Ascending aorta (tissue), 2 donors: ENCODE data around the gene UQCR10. TPM values are rescaled to one million over a fixed set of nuclear protein-coding genes. Genes with fewer than 3 reads are reported as not detected.

Experiments
- DNase-seq, 2 donors: peaks; one replicate each; pipeline ENCODE4 v3.0.0-alpha.2; 2019; ENCODE audit warnings: low spot score in 2 of 2
- H3K27ac ChIP-seq, 2 donors: fragments of 200-600 bp; sonication (generic); one replicate each; pipeline ENCODE4 v1.5.1; 2016 to 2017; ENCODE audit warnings: mild to moderate bottlenecking in 1 of 2
- H3K27me3 ChIP-seq: fragments of 200-600 bp; sonication (generic); one replicate; pipeline ENCODE4 v1.5.1; 2017
- H3K36me3 ChIP-seq, 2 donors: fragments of 200-600 bp; sonication (generic); one replicate each; pipeline ENCODE4 v1.5.1; 2016
- H3K4me1 ChIP-seq, 2 donors: fragments of 200-600 bp; sonication (generic); one replicate each; pipeline ENCODE4 v1.5.1; 2016 to 2017; ENCODE audit warnings: mild to moderate bottlenecking in 1 of 2
- H3K4me3 ChIP-seq, 2 donors: fragments of 200-600 bp; sonication (generic); one replicate each; pipeline ENCODE4 v1.5.1; 2016 to 2017; ENCODE audit warnings: mild to moderate bottlenecking in 1 of 2
- H3K9me3 ChIP-seq, 2 donors: fragments of 200-600 bp; sonication (generic); one replicate each; pipeline ENCODE4 v1.5.1; 2016
- CTCF ChIP-seq, 3 experiments: fragments of 200-600 bp in 2 of 3; fragments of 450-650 bp in 1 of 3; sonication (generic) in 2 of 3; IDR thresholded peaks; one replicate each; pipeline ENCODE4 v1.5.1; 2016 to 2019; ENCODE audit warnings: antibody characterized with exemption in 3 of 3, mild to moderate bottlenecking in 1 of 3, moderate library complexity in 1 of 3
- intact Hi-C: fragments of 100-400 bp; cut with DNase I; formaldehyde crosslinking; loops from one replicate; pipeline ENCODE4 v1.15.1; 2023
- total RNA-seq: library from RNA; depleted of rRNA; stranded (reverse); fragments of >200 nt; gene quantifications from one replicate; pipeline ENCODE4 v1.1.0, GENCODE V29; 2016

Gene UQCR10
- total RNA-seq, 1 donor from 2014 or later, result 66.8 TPM

DNA sequence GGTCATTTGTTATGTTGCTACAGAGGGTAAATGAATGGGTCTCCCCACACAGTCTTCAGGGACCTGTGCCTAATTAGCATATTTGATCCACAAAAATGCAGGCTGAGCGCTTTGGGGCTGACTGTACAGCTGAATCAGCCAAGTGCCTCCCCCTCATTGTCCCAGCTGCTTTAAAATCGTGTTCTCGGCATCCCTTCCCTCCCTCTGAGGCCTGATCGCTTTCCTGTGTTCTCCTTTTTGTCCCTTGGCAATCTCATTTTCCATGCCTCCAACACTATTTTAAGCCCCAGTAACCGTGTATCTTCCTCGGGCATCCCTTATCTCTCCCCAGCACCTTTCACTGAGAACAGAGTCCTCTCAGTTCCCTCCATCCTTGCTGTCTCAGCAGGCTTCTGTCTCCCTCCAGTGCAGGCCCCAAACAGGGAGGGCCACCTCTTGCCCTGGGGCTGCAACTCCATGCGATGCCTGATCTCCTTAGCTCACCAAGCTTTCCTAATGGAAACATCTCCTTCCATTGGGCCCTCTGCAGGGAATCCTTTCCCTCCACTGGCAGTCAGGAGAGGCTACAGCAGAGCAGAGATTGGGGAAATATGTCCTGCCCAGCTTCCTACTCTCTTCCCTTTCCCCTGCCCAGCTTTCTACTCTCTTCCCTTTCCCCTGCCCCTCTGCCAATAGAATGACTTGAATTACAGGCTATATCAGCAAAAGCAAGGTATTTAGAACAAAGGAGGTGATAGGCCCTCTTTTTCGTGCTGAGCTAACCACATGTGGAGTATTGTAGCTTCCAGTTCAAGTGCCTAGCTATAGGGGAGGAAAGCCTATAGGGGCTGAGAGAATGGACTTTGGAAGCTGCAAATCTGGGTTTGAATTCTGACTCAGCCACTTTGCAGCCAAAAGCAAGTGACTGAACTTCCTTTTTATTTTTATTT lies 13.8 kb downstream of the UQCR10 start:
- Histone ChIP-seq H3K27me3 (no peaks in the 10 kb centered on the region), H3K9me3 (no peaks in the 10 kb centered on the region), H3K4me1 (peaks cover 3 to 6% of the 10 kb centered on the region in 2 donors), H3K36me3 (no peaks in the 10 kb centered on the region), H3K4me3 (no peak overlapping the region), H3K27ac (peak overlapping the region; percentile 31 to 44)
- intact Hi-C loops, result no loop called here
- no peak for TF ChIP-seq CTCF (IDR thresholded peaks at IDR 0.05)
- DNase-seq, result no peak

GRCh38 chr22:29782061-29782845 lies 15.1 kb downstream of the UQCR10 start:
- peaks cover 3 to 6% of the 10 kb centered on the region in 2 donors for H3K4me1 ChIP-seq
- no peak overlapping the region for H3K4me3 ChIP-seq
- TF ChIP-seq CTCF (IDR thresholded peaks at IDR 0.05), result no peak
- no peaks in the 10 kb centered on the region for H3K9me3 ChIP-seq
- intact Hi-C loops, result no loop called here
- H3K27me3 ChIP-seq, result no peaks in the 10 kb centered on the region
- no peaks in the 10 kb centered on the region for H3K36me3 ChIP-seq
- peak overlapping the region; percentile 4 to 44 for H3K27ac ChIP-seq
- DNase-seq, result no peak

DNA sequence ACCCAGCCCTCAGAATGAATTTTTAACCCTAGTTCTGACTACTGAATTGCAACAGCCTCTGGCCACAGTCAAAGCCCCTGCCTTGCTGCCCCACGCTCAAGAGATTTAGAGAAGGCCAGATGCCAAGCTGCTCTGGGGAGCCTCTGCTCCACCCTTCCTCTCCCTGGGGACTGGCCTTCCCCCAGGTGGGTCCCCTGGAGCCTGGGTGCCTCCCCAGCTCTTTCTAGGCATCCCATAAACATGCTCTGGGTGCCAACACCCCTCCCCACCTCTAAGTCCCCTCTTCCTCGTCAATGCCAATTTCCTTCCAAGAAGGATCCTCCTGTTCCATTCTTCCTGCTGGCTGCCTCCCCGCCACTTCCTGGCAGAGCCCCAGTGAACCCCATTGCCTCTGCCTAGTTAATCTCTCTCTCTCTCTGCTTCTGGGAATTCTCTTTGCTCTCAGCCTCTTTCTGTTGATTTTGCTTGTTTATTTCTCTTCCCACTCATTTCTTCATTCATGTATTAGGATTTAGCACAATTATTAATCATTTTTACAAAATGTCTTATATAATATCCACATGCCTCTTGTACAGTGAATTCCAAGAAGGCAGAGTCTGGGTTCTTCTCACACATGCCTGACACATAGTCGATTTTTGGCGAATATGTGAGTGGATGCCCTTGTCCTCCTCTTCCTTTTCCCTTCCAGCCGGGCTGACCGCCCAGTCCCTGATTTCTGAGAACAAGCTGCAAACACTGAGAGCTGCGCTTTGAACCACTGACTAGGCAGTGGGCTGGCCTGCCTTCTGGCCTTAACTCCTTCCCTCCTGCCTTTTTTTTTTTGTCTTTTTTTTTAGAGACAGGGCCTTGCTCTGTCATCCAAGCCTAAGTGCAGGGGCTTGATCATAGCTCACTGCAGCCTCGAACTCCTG lies 17.5 kb downstream of the UQCR10 start:
- Histone ChIP-seq H3K36me3 (peaks cover 12 to 19% of the 10 kb centered on the region in 2 donors), H3K27ac (no peak overlapping the region), H3K4me3 (no peak overlapping the region), H3K4me1 (peaks cover 3 to 6% of the 10 kb centered on the region in 2 donors), H3K27me3 (no peaks in the 10 kb centered on the region), H3K9me3 (no peaks in the 10 kb centered on the region)
- no peak for DNase-seq
- TF ChIP-seq CTCF (IDR thresholded peaks at IDR 0.05), result no peak
- intact Hi-C loops, result no loop called here

- TF ChIP-seq CTCF (IDR thresholded peaks at IDR 0.05), result no peak
- peaks cover 3% of the 10 kb centered on the region in 2 donors for H3K4me1 ChIP-seq
- no peak overlapping the region for H3K4me3 ChIP-seq
- no peak for DNase-seq
- H3K9me3 ChIP-seq, result no peaks in the 10 kb centered on the region
- H3K36me3 ChIP-seq, result peaks cover 25 to 32% of the 10 kb centered on the region in 2 donors
- no peak overlapping the region for H3K27ac ChIP-seq
- H3K27me3 ChIP-seq, result no peaks in the 10 kb centered on the region
- intact Hi-C loops, result no loop called here
Measured at GRCh38 chr22:29786031-29786430, 18.9 kb downstream of the UQCR10 start.

GRCh38 chr22:29787371-29787980 lies 20.3 kb downstream of the UQCR10 start:
- H3K4me3 ChIP-seq, result no peak overlapping the region
- peaks cover 37 to 47% of the 10 kb centered on the region in 2 donors for H3K36me3 ChIP-seq
- intact Hi-C loops, result no loop called here
- H3K27me3 ChIP-seq, result no peaks in the 10 kb centered on the region
- TF ChIP-seq CTCF (IDR thresholded peaks at IDR 0.05), result no peak
- no peaks in the 10 kb centered on the region for H3K4me1 ChIP-seq
- H3K9me3 ChIP-seq, result no peaks in the 10 kb centered on the region
- H3K27ac ChIP-seq, result no peak overlapping the region
- DNase-seq, result no peak
